ENCODE results near the gene SERPINA4. TPM values are rescaled to one million over a fixed set of nuclear protein-coding genes. Genes with fewer than 3 reads are reported as not detected.
A peak's percentile ranks its signal among the peaks of the same experiment; 100 is the strongest.

SERPINA4 gene
- total RNA-seq, 6 donors from 2014 or later: 0.13 TPM; not detected in 5

- no peak for ATAC-seq (ENCODE audit: low FRiP score in 2 of 2)
Measured at GRCh38 chr14:94578712-94579111, 17.5 kb downstream of the SERPINA4 start.

GRCh38 chr14:94581127-94581999 lies 20.1 kb downstream of the SERPINA4 start, which contains the start of gene SERPINA5:
TSS of gene SERPINA5 (plus strand) at chr14:94581426. CDS start at chr14:94587363, 5,937 bp downstream.
- Histone ChIP-seq H3K27ac (no peak within 1 kb of the TSS), H3K36me3 (no peaks in the 10 kb centered on the region), H3K27me3 (no peaks in the 10 kb centered on the region), H3K9me3 (no peaks in the 10 kb centered on the region), H3K4me3 (no peak within 1 kb of the TSS), H3K4me1 (peaks cover 0 to 6% (median 4%) of the 10 kb centered on the region in 4 donors)
- peak in 1 of 2 donors; percentile 80 for DNase-seq
- ATAC-seq (ENCODE audit: low FRiP score in 2 of 2): no peak
- TF ChIP-seq EP300 (IDR thresholded peaks at IDR 0.05) (no peak), POLR2AphosphoS5 (IDR thresholded peaks at IDR 0.05) (no peak), CTCF (IDR thresholded peaks at IDR 0.05) (no peak), POLR2A (IDR thresholded peaks at IDR 0.05) (no peak)
- 38 to 67% methylated on average over 7 to 18 of the region's 18 CpGs for WGBS, 2 donors

More at GRCh38 chr14:94578712-94579111, 17.5 kb downstream of the SERPINA4 start:
- no peak overlapping the region for H3K27ac ChIP-seq
- no peaks in the 10 kb centered on the region for H3K9me3 ChIP-seq
- no peak for DNase-seq
- peaks cover 0 to 6% (median 4%) of the 10 kb centered on the region in 4 donors for H3K4me1 ChIP-seq
- WGBS, 2 donors: 88 to 89% methylated on average over 6 of the region's 6 CpGs
- no peaks in the 10 kb centered on the region for H3K27me3 ChIP-seq
- H3K4me3 ChIP-seq: no peak overlapping the region
- TF ChIP-seq CTCF (IDR thresholded peaks at IDR 0.05): no peak
- TF ChIP-seq POLR2A (IDR thresholded peaks at IDR 0.05): no peak
- no peak for TF ChIP-seq POLR2AphosphoS5 (IDR thresholded peaks at IDR 0.05)
- no peak for TF ChIP-seq EP300 (IDR thresholded peaks at IDR 0.05)
- no peaks in the 10 kb centered on the region for H3K36me3 ChIP-seq

- Histone ChIP-seq H3K27ac (no peak overlapping the region), H3K4me1 (peaks cover 0 to 6% (median 4%) of the 10 kb centered on the region in 4 donors), H3K4me3 (no peak overlapping the region), H3K9me3 (no peaks in the 10 kb centered on the region), H3K27me3 (no peaks in the 10 kb centered on the region), H3K36me3 (no peaks in the 10 kb centered on the region)
- TF ChIP-seq POLR2A (IDR thresholded peaks at IDR 0.05): no peak
- no peak for TF ChIP-seq POLR2AphosphoS5 (IDR thresholded peaks at IDR 0.05)
- no peak for TF ChIP-seq EP300 (IDR thresholded peaks at IDR 0.05)
- no peak for TF ChIP-seq CTCF (IDR thresholded peaks at IDR 0.05)
- ATAC-seq (ENCODE audit: low FRiP score in 2 of 2) (no peak), DNase-seq (no peak)
- 83% methylated on average over 7 of the region's 7 CpGs for WGBS, 2 donors
Measured at GRCh38 chr14:94582199-94582750, 21.0 kb downstream of the SERPINA4 start.

- no peak for ATAC-seq (ENCODE audit: low FRiP score in 2 of 2)
- peaks cover 0 to 6% (median 4%) of the 10 kb centered on the region in 4 donors for H3K4me1 ChIP-seq
- no peak for DNase-seq
- 69 to 87% methylated on average over 3 of the region's 3 CpGs for WGBS, 2 donors
- H3K9me3 ChIP-seq: no peaks in the 10 kb centered on the region
- no peaks in the 10 kb centered on the region for H3K36me3 ChIP-seq
- TF ChIP-seq EP300 (IDR thresholded peaks at IDR 0.05) (no peak), CTCF (IDR thresholded peaks at IDR 0.05) (no peak), POLR2A (IDR thresholded peaks at IDR 0.05) (no peak), POLR2AphosphoS5 (IDR thresholded peaks at IDR 0.05) (no peak)
- no peaks in the 10 kb centered on the region for H3K27me3 ChIP-seq
- H3K27ac ChIP-seq: no peak overlapping the region
- H3K4me3 ChIP-seq: no peak overlapping the region
Measured at GRCh38 chr14:94582851-94583250, 21.6 kb downstream of the SERPINA4 start.
